GM21528 (cell line): ENCODE results near the gene BRD3.
A peak's percentile ranks its signal among the peaks of the same experiment; 100 is the strongest.

ENCODE experiments used
- ATAC-seq: cut with Tn5 transposase; IDR thresholded peaks from one replicate; pipeline ENCODE4 v1.9.1; 2021; ENCODE audit warnings: mild to moderate bottlenecking, moderate library complexity; ENCODE audit not compliant: unreplicated experiment, low FRiP score

BRD3 gene

GRCh38 chr9:134066913-134067851, 644 bp downstream of the BRD3 start:
- peak; percentile 15 for ATAC-seq

DNA sequence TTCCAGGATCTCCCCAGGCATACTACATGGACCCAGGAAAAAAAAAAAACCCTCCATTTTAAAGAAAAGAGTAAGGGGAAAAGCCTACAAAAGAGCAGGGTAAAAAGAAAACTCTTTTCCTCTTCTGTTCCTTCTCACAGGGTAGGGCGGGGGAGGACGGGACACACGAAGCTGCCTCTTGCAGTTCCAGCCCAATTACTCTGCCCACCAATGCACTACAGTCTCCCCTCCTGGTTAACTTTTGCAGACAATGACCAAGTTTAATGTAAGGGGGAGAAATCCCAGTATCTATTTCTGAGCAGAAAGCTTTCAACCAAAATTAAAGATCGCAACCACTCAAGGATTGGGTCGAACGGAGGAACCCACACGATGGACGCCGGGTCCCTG, 1.3 kb downstream of the BRD3 start:
- no peak for ATAC-seq

- no peak for ATAC-seq
These were observed 2.0 kb downstream of the BRD3 start for GRCh38 chr9:134065612-134066419.

DNA sequence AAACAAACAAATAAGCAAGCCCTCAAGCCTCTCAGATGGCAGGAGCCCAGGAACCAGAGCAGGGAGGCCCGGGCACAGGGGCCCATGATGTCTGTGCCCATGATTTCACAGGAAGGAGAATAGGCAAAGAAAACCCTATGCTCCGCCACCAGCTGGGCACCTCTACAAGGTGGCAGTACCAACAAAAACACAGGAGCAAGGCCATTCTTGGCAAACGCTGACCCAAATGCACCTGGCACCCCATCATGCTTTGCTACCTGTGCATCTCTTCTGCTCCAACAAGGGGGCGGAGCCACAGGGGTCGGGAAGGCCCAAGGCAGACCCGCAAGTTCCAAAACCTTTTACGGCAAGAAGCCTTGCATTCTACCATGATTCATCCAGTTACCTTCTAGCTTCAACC, 3.1 kb downstream of the BRD3 start:
- no peak for ATAC-seq

DNA sequence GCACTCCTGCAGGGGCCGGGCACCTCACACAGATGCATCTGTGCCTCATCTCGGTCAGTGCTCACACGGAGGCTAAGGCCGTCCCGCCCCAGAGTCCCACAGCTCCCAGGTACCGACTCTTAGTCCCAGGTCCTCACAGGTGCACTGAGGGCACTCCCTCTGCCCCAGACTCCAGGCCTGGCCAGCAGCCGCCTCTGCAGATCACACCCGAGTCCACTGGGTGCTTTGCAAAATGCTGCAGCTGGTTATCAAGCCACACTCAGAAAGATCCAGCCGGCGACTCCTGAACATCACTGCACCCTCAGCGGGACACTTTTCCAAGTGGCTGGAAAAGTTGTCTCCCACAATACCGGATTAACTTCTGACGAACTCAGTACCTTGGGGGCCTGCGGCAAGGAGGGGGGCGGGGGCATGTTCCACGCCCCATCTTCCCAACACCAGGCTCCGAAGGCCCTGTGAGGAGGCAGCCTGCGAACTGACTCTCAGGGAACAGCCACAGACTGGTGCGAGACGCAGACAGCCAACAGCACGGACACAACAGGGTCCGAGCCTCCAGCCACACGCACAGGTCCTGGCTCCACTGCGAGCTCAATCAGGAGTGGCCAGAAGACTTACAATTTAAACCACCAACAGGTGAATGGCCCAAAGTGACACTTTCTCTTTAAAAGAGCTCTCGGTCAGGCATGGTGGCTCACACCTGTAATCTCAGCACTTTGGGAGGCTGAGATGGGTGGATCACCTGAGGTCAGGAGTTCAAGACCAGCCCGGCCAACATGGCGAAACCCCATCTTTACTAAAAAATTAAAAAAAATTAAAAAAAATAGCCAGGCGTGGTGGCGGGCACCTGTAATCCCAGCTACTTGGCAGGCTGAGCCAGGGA, 4.0 kb downstream of the BRD3 start:
- ATAC-seq = no peak

GRCh38 chr9:134063088-134063570, 4.7 kb downstream of the BRD3 start:
- ATAC-seq = no peak

DNA sequence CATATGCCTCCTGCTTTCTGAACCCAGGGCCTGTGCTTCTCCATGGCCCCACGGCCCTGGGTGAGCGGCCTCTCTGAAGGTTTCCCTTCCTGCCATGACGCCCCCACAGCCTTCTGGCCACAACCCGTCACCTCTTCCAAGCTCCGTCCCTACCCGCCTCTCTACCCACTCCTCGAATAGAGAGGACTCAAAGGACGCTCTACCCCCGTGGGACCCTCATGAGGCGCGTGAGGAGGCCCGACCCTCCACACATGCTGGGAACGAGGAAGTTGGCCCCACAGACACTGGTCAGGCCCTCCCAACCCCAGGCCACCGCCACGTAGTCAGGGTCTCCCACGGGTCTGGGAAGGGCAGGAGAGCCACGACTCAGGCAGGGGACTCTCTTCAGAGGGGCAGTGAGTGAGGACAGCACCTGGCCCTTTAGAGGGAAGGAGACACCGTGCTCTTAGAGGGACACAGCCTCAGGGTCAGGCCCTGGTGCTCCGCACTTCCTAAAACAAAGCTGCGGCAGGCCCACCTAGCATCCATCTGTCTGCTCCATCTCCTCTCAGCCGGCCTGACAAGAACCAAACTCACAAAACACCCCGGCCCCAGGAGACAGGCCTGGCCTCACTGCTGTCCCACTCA, 5.3 kb downstream of the BRD3 start:
- no peak for ATAC-seq

DNA sequence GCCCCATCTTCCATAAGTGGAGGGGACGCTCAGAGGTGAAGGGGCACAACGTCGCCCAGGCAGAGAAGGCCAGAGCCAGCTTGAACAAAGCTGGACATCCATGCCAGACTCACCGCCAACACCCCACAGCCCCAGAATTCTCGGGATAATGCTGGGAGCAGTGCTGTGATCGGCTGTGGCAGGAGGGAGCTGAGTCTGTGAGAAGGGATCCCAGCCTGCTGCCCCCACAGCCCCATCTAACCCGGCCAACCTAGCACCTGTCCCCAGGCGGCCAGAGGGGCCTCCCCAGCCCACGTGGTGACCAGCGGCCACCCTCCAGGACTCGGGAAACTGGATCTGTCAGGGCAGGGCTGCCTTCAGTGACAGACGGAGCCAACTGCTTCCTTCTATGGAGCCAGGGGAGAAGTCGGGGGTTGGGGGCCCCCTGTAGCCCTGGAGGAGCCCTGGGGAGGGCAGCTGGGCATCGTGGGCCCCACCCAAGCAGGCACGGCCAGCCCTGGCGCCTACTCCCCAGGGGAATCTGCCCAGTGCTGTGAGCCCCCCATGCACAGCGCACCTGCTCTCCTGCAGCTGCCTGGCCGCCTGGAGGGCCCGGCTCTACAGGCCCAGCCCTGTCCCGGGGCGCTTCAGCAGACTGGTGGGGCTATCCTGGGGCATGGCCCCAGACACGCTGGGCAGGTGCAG, 6.0 kb downstream of the BRD3 start:
- no peak for ATAC-seq

- no peak for ATAC-seq
These were observed 6.7 kb downstream of the BRD3 start for GRCh38 chr9:134061019-134061687.

DNA sequence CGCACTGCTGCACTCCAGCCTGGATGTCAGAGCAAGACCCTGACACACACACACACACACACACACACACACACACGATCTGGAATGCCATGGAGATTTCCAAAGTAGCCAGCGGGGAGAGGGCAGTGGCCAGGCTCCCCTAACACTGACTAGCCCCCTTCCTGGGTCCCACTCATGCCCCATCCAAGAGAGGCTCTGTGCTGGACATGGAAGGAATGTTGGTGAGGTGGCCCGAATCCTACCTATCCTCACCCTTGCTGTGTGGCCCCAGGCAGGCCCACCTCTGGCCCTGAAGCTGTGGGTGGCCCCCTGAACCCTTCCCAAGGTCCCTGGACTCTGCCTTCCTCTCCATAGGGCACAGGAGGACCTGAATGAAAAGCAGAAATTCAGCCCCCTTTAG, 7.3 kb downstream of the BRD3 start:
- no peak for ATAC-seq

DNA sequence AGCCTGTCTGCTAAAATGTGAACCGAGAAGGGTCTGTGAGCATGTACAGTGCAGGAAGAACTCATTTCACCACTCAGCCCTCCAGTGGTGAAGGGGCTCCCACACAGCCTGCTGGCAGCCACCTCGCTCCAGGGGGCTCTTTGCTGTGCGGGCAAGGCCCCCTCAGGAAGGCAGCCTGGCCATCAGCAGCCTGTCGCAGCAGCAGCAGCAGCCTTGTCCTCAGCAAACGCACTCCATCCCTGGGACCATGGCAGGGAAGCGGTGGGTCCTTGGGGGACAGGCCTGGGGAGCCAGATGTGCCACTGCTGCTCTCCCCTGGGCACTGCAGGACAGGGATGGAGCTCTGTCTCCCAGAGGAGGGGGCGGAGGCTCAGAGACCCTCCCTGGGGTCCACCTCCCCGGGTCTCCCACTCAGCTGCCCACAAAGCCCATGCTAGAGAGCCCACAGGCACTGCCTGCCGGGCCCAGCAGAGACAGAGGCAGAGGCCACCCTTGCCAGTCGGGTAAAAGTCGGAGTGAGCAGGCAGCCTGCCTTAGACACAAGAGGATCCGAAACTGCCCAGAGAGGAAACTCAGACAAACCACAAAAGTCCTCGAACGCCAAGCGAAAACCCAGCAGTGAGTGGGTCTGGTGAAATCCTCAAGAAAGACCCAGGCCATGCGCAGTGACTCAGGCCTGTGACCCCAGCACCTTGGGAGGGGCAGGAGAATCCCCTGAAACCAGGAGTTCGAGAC, 8.0 kb downstream of the BRD3 start:
- peak; percentile 79 for ATAC-seq

- ATAC-seq = no peak
These were observed 8.6 kb downstream of the BRD3 start for GRCh38 chr9:134059188-134059641.

DNA sequence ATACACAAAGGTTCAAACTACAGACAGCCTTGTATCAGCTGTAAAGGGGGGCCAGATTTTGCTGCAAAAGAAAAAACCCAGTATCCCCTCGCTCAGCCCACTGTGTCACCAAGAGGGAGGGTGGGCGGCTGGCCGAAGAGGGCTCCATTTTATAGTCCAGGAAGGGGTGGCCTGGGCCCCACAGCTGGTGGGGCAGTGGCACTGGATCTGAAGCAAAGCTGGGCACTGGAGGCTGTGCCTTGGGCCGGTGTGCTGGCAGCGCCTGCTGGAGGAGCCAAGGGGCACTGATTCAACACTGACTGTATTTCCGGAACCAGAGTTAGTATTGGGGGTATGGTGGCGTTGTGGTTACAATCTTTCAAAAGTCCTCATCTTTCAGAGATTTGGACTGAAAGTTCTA, 9.1 kb downstream of the BRD3 start:
- no peak for ATAC-seq

GRCh38 chr9:134057751-134058701, 9.8 kb downstream of the BRD3 start:
- ATAC-seq = no peak

GRCh38 chr9:134057307-134057657, 10.5 kb downstream of the BRD3 start:
- ATAC-seq = no peak

DNA sequence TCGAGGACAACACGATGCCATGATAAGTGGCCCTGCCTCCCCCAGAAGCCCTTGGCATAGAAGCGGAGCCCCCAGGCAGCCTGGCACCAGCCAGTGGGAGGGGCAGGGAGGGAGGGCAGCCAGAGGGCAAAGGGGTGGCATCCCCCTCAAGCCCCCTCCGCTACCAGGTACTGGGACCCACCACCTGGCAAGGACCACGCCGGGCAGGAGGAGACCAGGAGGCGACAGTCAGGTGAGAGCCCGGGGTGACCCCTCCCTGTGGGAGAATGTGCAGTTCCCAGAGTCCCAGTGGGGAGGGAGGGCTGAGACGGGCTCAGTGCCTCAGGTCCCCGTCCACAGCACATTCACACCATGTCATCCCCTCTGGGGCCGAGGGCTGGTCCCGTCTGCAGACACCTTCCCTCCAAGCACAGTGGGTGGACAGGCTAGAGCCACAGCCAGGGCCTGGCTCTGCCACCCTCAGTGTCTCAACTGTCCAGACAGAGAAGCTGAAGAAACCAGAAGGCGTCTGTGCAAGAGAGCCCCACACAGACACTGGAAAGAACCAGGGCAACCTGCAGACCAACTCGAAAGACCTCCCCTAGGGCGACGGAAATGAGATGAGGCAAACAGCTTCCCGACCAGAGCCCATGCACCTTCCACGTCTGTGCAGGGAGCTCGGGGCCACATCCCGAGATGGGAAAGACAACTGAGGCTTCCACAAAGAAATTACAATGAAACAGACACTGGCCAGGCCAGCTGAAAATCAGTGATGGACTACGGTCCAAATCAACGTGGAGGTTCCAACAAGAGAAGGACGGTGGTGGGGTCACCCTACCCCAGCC, 11.1 kb downstream of the BRD3 start:
- no peak for ATAC-seq
